GM18498 (cell line): ENCODE measurements around the gene CDH13.
A peak's percentile ranks its signal among the peaks of the same experiment; 100 is the strongest.

Experiments used
- ATAC-seq: cut with Tn5 transposase; IDR thresholded peaks from one replicate; pipeline ENCODE4 v1.9.1; 2021; ENCODE audit warnings: mild to moderate bottlenecking, moderate library complexity; ENCODE audit not compliant: unreplicated experiment

CDH13 gene

DNA sequence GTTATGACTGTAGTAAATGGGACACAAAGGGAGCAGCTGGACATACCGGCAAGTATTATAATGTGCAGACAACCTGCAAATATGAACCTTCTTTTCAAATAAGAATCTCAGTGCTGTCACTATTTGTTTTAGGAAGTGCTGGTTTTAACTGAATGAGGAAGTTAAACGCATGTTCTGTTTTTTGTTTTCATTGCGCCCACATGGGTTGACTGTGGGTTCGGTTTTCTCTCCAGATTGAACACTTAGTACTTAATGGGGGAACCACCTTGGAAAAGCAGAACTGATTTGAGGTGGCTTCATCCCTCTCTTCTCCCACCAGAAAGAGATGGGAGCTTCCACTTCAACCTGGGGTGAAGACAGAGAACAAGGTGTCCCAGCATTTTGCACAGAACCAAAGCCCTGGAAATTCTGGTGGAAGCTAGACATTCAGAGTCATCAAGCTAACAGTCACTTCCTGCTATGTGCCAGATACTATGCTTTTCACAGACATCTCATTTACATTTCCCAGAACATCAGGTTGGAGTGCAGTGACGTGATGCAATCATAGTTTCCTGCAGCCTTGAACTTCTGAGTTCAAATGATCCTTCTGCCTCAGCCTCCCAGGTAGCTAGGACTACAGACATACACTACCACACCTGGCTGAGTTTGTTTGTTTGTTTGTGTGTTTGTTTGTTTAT, 149.8 kb downstream of the CDH13 start:
- ATAC-seq, result no peak

DNA sequence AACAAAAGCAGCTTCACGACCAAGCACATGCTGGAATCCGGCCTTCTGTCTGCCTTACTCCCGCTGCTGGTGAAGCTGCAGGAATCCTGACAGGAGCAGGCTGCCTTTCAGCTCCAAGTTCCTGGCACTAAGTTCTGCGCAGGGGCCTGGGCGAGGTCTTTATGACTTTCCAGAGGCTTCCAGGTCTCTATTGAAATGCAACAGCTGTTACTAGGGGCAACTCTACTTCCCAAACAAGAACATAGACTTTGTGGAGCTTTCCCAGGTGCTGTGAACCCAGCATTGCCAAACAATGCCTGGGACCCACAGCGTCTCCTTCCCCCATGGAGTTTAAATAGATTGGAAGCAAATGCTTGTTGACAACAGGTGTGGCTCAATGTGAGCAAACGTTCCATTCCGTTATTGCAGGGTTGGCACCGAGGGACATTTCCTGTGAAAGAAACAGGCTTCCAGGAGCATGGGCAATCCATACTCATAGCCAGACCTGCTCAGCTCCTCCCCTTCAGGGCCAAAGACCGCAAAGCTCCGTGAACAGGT, 156.0 kb downstream of the CDH13 start:
- ATAC-seq, result no peak

DNA sequence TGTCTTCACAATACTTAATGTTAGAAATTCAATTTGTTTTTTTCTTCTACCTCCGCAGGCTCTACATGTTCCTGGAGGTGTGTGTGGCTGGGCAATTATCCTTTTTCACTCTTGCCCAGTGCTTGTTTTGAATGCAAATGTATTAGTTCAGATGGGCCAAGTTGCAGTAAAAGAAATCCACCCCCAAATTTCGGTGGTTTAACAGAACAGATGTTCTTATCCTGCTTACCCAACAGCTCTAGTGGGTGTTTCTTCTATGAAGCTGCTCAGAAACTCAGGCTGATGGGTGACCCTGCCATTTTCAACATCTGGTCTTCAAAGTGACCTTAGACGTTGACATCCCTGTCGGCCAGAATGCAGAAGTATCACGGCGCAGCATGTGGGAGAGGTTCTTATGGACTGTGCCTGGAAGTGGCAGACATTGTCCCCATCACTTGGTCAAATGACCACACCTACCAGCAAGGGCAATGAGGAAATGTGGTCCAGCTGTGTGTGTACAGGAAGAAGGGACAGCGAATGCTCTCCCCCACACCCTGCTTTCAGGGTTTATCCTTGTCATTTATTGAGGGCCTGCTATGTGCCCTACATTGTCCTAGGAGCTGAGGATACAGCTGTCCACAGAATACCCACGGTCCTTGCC, 157.3 kb downstream of the CDH13 start:
- peak; percentile 53 for ATAC-seq

DNA sequence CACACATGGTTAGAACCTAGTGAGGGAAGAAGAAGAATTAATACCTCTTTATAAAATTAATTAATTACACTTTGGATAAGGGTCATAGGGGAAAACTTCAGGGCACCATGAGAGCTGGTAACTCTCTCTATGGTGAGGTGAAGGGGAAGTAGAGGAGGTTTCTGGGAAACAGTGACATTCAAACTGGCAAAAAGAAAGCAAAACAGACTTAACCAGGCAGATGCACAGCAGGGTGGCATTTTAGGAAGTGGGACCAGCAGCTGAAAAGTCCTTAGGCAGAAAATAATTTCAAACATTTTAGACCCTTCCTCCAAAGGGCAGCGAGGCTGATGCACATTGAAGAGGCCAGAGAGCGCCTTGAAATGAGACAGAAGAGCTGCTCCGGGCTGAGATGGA, 157.8 kb downstream of the CDH13 start:
- ATAC-seq, result no peak

DNA sequence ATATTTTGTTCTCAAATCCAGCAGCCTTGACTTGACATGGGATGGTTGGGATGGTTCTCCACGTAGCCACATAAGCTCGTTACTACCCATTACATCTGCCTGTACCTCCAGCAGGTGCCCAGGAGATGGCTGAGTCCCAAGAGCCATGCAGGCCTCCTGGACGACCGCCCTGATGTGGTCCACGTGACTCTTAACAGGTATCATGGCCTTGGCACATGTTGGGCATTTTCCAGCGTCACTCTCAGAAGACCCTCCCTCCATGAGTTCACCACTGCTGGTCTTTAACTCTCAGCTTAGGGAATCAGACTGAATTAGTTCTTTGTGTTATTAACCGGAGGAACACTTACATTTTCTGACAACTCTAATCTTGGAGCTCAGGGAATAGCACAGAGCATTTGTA, 161.5 kb downstream of the CDH13 start:
- no peak for ATAC-seq

DNA sequence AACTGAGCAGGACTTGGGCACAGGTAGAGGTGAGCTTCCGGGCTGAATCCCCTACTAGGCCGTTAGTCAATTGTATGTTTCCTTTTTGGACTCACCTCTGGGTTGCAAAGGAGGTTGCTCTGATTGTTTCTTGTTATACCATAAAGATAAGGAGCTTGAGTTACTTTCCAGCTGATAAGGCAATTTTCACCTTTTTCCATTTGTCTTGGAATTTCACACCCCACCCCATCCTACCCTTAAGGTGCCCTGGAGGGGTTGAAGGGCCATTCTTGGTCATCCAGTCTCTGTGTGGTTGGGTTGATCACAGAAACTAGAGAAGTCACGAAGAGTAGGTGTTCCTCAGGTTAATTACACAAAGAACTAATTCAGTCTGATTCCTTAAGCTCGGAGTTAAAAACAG, 162.2 kb downstream of the CDH13 start:
- ATAC-seq, result no peak

DNA sequence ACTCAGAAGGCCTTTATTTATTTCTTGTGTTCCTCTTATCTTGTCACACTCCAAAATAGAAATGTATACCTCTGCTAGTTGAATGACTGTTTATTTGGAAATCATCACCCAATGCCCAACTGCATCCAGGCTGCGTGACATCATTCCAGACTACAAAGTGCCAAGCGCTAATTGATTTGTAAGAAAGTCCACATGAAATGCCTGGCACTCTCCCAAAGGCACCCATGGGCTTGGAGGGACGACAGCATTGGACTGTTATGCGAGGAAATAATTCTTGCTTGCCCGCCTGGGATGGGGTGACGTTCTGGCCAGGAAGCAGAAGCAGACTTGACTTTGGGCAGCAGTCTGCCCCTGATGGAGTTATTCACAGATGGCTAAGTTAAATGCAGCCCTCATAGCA, 165.9 kb downstream of the CDH13 start:
- no peak for ATAC-seq

DNA sequence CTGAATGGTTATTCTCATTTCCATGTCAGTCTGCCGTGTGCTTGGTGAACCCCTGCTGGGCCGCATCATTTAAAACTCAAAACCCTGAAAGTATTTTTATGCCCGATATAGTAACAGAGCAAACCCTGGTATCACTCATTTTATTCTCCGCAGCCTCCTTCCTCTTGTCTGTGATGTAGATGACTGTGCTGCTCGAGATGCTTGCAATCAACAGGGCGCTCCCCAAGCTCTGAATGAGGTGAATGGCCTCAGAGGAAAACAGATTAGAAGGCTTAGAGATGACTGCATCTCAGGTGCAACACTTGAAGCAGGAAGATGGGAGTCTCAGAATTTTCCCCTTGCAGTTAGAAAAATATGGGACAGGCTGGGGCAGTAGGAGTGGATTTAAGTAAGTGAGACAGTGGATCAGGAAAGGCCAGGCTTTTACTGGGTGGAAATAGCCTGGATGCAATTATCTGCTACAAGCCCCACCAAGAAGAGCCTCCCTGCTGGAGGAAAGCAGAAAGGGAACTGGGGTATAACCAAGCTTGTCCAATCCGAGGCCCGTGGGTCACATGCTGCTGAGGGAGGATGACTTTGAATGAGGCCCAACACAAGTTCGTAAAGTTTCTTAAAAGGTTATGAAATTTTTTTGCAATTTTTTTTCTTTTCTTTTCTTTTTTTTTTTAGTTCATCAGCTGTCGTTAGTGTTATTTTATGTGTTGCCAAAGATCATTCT, 166.9 kb downstream of the CDH13 start:
- no peak for ATAC-seq

DNA sequence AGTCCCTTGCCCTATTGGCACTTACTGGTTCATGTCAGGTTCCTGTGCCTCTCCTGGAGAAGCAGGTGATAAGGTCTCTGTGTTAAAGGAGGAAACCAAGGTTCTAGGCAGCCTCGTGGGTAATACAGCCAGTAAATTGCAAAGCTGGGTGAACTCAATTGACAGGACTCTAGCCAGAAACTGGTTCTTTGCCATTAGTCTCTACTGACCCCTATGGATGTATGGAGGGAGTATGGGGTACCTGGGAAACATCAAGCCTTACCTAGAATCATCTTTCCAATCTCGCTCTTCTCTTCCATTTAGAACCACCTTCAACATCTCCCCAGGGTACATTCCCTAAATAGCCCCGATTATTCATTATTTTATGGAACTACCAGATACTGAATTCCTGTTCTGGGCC, 169.3 kb downstream of the CDH13 start:
- ATAC-seq, result no peak

DNA sequence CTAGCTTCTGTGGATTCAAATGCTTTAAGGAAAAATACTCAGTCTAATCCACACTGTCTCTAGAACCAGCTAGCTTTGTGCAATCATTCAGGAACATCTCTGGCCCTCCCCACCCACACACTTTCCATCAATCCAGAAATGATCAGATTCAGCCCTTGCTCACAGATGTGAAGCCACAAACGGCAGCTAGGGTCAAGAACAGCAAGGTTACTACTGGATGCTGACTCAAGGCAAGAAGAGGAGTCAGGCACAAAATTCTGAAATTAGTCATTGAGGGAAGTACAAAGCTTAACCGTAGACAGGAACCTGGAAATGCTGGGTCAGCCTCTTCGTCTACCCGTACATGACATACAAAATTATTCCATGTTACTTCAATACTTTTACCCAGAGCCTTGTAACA, 174.6 kb downstream of the CDH13 start:
- ATAC-seq, result no peak

DNA sequence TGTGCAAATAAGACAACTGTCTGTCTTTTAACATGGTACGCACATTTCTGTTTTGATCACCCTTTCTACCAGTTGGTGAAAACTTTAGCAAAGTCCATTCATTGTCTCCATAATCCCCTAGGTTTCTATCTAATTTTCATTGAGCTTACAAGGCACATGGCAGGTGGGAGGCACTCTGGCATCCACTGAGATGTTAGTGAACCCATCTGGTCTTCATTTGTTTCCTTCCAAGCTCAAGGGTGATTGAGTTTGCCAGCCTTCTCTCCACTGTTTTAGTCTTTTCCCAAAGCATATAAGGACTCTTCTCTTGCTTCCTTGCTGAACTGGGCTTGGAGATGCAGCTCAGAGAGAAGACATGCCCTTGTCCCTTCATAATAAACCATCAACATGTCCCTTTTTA, 179.1 kb downstream of the CDH13 start:
- no peak for ATAC-seq

DNA sequence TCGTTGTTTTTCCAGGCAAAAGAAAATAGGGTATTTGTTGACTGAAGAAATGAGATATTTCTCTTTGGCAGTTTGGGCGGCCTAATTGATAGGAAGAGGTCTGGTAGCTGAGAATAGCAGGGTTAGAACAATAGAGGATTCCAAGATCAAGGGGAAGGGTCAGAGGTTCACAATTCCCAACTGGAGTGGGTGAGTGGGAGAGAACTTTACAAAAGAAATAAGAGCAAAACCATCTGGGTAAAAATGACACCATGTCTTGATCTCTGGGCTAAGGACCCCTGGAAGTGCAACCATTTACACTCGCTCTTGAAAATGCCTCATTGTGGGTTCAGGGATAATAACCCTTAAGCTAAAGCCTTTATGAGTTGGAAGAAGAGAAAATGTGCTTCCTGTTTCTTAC, 180.5 kb downstream of the CDH13 start:
- ATAC-seq, result no peak

DNA sequence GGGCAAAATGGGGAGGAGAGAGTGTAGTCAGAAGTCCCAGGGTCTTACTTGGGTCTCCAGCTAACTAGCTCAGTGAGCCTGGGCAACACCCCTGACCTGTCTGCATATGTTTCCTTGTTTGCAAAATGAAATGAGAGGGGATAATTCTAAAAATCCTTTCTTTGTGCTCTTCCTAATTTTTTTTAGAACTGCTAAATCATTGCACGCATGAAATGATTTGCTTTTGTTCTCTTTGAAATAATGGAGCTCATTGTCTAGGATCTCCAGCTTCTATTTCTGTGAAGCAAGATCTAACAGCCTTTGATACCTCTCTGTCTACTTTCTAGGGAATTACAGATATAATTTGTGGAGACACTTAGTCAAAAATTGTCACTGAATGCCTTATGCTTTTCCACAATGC, 181.3 kb downstream of the CDH13 start:
- ATAC-seq, result no peak

DNA sequence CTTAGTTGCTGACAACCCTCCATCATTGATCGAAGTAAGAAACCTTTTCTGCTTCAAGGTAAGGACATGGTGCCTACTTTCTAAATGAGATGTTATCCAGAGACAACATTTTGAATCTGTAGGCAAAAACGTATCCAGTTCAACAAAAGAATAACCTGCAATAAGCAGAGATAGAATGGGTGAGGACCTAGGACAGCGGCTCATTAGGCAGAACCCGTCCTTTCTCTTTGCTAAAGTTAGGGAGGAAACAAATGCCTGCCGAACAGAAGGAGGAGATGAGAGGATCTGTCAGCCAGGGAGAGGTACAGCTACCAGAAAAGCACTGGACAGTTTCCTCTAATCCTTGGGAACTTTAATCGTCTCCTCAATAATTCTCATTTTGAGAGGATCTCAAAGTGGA, 183.3 kb downstream of the CDH13 start:
- ATAC-seq, result no peak

DNA sequence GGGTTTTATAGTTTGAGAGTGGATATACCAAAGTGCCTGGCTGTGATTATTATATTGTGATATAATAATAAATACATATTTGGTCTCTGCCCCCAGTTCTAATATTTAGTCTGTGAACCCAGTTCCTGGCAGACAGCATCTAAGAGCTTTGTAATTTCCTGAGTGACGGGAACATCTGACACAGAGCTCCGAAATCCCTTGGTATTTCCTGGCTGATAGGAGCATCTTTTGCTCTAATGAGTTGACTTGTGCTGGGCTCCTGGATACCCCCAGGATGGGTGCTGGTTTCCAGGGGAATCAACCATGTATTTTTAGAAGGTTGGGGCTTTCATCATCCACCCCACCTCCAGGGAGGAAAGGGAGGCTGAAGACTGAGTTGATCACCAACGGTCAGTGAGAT, 187.3 kb downstream of the CDH13 start:
- ATAC-seq, result no peak

DNA sequence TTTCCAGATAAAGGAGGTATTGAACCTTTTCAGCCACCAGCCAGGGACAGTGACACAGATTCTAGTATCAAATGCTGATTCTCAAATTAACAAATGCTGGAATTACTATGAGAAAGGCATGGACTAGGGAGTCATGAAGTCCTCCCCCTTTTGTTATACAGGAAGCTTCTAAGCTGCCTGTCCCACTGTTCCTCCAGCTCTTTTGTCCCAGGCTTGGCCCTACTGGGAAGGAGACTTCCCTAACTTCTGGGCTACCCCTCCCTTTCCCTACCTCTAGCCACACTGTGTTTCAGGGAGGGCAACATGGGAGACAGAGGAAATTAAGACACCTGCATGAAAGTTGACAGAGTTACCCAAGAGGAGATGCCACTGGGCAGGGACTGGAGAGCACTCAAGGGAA, 192.5 kb downstream of the CDH13 start:
- no peak for ATAC-seq

DNA sequence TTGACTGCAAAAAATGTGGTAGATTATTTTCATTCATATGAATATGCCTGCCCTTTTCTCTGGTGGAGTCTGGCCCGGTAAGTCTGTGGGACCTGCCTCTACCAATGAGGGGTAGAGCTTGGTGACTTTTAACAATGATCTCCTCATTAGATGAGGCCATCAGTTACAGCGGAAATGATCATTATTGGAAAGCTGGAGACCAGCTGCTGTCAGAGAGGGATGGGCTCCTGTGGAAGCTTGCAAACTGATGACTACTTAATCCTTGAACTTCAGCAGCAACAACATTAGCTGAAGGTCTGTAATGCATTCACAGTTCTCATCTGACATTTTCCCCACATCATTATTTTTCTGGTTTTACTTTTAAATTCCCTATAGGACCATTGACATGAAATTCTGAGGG, 194.1 kb downstream of the CDH13 start:
- no peak for ATAC-seq

DNA sequence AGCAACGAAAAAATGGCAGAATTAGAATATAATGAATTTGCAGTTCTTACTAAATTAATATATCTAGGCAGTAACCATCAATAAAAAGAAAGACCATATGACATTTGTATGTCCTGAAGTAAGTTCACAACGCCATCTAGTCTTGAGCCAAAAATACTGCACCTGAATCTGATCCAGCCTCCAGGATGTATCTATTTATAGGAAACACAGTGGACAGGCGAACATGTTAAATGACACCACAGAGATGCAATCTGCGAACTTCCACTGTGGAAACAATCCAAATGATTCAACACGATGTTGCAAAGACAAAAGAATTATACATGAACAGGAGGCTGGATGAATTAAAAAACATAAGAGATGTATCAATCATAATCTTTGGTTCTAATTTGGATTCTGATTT, 197.6 kb downstream of the CDH13 start:
- no peak for ATAC-seq

DNA sequence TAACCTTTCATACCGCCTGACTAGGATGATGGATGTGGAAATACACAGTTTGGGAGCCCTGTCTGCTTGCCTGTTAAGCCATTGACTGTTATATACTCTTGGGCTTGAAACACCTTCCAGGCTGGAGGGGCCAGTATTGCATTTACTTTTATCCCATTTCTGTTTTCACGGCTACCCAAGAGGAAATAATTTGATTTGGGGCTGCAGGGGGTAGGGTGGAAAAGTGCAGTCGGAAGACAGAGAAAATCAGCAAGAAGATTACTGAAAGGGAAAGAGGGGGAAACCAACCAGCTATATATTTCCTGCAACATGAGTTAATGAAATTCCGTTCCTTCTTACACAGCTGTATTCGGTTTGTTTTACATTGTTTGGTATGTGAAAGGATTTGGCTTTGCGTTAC, 202.5 kb downstream of the CDH13 start:
- ATAC-seq, result no peak

DNA sequence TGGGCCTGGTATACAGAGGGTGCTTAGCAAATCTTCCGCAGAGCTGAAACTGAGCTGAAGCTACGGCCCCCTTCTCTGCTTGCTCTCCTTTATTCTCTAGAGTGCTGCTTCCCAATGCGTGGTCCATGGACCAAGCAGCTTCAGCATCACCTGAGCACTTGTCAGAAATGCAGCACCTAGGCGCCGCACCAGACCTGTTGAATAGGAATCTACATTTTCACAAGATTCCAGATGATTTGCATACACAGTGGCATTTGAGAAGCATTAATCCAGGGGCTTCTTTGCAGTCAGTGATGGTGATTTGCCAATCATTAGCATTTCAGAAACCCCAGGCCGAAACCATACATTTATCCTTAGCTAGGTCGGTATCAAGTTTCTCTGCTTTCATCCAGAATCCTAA, 204.2 kb downstream of the CDH13 start:
- no peak for ATAC-seq

DNA sequence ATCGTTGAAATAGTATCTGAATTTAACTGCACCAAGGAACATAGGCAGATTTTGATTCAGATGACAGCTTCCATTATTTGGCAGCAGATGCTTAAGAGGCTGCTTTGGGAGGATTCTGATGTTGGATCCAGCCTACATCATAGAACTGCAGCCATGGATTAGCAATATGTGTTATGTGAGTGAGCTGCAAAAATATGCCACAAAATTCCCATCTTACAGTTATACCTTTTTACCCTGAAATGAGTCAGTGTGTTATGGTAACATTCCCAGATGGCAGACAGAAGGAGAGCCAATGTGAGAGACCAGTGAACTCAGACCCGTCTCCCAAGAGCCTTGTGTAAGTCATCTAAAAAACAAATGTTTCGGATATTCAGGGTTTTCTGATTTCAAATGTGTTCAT, 206.1 kb downstream of the CDH13 start:
- ATAC-seq, result no peak

DNA sequence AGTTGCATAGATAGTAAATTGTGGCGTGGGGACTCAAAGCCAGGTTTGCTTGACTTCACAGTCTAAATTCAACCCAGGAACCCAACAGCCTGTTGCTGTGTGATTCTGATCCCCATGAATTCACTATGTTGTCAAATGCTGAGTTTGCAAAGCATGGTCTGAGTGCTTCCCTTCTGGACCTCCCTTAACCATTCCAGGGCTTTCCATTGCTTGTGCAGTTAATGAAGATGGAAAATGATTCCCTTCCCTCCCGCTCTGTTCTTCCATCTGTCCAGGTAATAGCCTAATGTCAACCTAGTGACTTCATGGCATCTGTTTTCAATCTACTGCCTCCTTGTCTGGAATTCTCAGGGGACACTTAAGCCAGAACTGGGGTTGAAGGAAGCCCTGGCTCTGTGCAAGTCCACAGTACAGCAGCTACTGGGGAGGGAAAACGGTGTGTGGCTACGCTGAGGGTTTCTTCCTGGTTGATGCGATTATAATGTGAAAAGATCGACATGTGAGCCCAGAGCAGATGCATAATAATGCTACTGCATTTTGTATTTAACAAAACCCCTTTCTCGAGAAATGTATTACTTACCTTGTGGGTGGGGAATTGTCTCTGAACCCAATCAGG, 206.7 kb downstream of the CDH13 start:
- ATAC-seq, result no peak
